Tibial nerve (tissue), 4 donors: ENCODE results near the gene KDM4B.

Experiments
- CTCF ChIP-seq, 5 experiments: fragments of 200-600 bp in 3 of 5; fragments of 450-650 bp in 2 of 5; sonication (generic) in 3 of 5; IDR thresholded peaks; one replicate each; pipeline ENCODE4 v1.5.1; 2016 to 2019; ENCODE audit warnings: antibody characterized with exemption in 5 of 5, mild to moderate bottlenecking in 3 of 5, moderate library complexity in 2 of 5
- EP300 ChIP-seq, 2 donors: sonication (generic); formaldehyde crosslinking; IDR thresholded peaks; one replicate each; pipeline ENCODE4 v1.6.1; 2017; ENCODE audit warnings: antibody characterized with exemption in 2 of 2, mild to moderate bottlenecking in 1 of 2
- POLR2A ChIP-seq, 2 donors: fragments of 450-650 bp; IDR thresholded peaks; one replicate each; pipeline ENCODE4 v1.6.1; 2017; ENCODE audit warnings: antibody characterized with exemption in 2 of 2, mild to moderate bottlenecking in 2 of 2, moderate library complexity in 2 of 2

- no peak for TF ChIP-seq CTCF (IDR thresholded peaks at IDR 0.05)
- no peak for TF ChIP-seq POLR2A (IDR thresholded peaks at IDR 0.05)
- TF ChIP-seq EP300 (IDR thresholded peaks at IDR 0.05), result no peak
Measured at GRCh38 chr19:5005096-5005495, 36.2 kb downstream of the KDM4B start.
